GM19238 (cell line): Measurements from ENCODE around the gene CORO2A.
"Not testable (repeated sequence)": the region's sequence is repeated elsewhere in the genome, so short reads cannot be mapped to it uniquely, and the experiment has no call there.

Experiments
- DNase-seq: peaks from one replicate; pipeline ENCODE4 v3.0.0; 2011; ENCODE audit warnings: low spot score; ENCODE audit not compliant: insufficient read length

CORO2A gene

GRCh38 chr9:98085944-98086343, 106.5 kb downstream of the CORO2A start:
- DNase-seq: no peak

- no peak for DNase-seq
Measured at GRCh38 chr9:98085058-98085457, 107.4 kb downstream of the CORO2A start.

- no peak for DNase-seq
Measured at GRCh38 chr9:98084396-98084795, 108.0 kb downstream of the CORO2A start.

- DNase-seq: no peak
Measured at GRCh38 chr9:98083566-98084183, 108.8 kb downstream of the CORO2A start.

- no peak for DNase-seq
Measured at GRCh38 chr9:98083061-98083501, 109.4 kb downstream of the CORO2A start.

- no peak for DNase-seq
Measured at GRCh38 chr9:98081477-98082219, 110.8 kb downstream of the CORO2A start.

GRCh38 chr9:98080780-98081179, 111.7 kb downstream of the CORO2A start:
- no peak for DNase-seq

- DNase-seq: no peak
Measured at GRCh38 chr9:98080326-98080725, 112.1 kb downstream of the CORO2A start.

- no peak for DNase-seq
Measured at GRCh38 chr9:98078895-98079294, 113.5 kb downstream of the CORO2A start.

GRCh38 chr9:98076514-98076890, 115.9 kb downstream of the CORO2A start:
- not testable (repeated sequence) for DNase-seq

GRCh38 chr9:98075332-98075805, 117.1 kb downstream of the CORO2A start:
- DNase-seq: no peak

- peak; percentile 56 for DNase-seq
Measured at GRCh38 chr9:98074115-98074990, 118.1 kb downstream of the CORO2A start.

GRCh38 chr9:98071737-98072136, 120.7 kb downstream of the CORO2A start:
- no peak for DNase-seq
